ENCODE data around the gene UNC13D.

DNA sequence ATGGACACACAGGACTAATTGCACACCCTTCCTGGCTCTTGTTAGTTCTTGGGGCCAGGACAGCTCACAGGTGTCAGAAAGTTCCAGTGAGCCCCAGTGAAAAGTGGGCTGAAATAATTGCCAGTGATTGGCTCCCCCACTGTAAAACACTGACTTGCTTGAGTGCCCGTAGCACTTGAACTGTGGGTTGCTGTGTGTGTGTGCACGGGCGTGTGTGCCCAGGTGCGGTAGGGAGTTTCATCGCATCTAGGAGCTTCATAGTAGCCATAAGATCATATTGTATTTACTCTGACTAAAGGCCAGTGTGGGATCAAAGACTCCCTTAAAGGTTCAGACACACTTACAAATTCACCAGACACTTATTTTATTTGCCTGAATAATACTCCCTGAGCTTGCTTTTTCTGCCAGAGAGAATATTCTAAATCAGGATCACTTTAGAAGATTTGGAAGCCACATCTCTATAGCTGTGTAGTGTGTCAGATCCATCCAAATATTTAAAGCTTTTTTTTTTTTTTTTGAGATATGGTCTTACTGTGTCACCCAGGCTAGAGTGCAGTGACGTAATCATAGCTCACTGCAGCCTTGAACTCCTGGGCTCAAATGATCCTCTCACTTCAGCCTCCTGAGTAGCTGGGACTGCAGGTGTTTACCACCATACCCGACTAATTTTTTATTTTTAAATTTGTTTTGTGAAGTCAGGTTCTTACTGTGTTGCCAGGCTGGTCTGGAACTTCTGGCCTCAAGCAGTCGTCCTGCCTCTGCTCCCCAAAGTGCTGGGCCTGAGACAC lies 48.2 kb downstream of the UNC13D start:
- TF ChIP-seq SUZ12 (IDR thresholded peaks at IDR 0.05; ENCODE audit: extremely low read depth, insufficient read depth, insufficient read length) (no peak), ZNF274 (IDR thresholded peaks at IDR 0.05; ENCODE audit: low read depth, low read length) (no peak)
